ENCODE measurements around the gene CDCA3.
"Not testable (repeated sequence)": the region's sequence is repeated elsewhere in the genome, so short reads cannot be mapped to it uniquely, and the experiment has no call there.

CDCA3 gene

GRCh38 chr12:6884539-6884938, 33.5 kb upstream of the CDCA3 start:
- H3K4me3 ChIP-seq (ENCODE audit: low read depth, low read length), result no peak overlapping the region
- TF ChIP-seq POLR2A (IDR thresholded peaks at IDR 0.05; ENCODE audit: extremely low read depth, insufficient read length) (no peak), MYC (IDR thresholded peaks at IDR 0.05; ENCODE audit: low read depth, low read length) (no peak)
- DNase-seq (ENCODE audit: low read depth), result no peak

GRCh38 chr12:6883683-6884082, 32.6 kb upstream of the CDCA3 start:
- TF ChIP-seq MYC (IDR thresholded peaks at IDR 0.05; ENCODE audit: low read depth, low read length) (no peak), MAX (IDR thresholded peaks at IDR 0.05; ENCODE audit: low read depth, low read length) (no peak), CTCF (IDR thresholded peaks at IDR 0.05; ENCODE audit: low read depth, low read length) (no peak), POLR2A (IDR thresholded peaks at IDR 0.05; ENCODE audit: extremely low read depth, insufficient read length) (no peak)
- no peak overlapping the region for H3K4me3 ChIP-seq (ENCODE audit: low read depth, low read length)
- no peak for DNase-seq (ENCODE audit: low read depth)

DNA sequence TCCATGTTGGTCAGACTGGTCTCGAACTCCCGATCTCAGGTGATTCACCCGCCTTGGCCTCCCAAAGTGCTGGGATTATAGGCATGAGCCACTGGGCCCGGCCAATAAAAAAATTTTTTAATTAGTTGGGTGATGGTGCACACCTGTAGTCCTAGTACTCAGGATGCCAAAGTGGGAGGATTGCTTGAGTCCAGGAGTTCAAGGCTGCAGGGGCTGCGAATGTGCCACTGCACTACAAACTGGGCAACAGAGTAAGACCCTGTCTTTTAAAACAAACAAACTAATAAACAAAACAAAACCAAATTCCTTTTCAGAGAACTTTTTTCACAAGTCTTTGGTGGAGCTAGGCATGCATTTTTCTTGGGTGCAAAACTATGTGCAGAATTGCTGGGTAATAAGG, 32.2 kb upstream of the CDCA3 start:
- no peak for DNase-seq (ENCODE audit: low read depth)
- TF ChIP-seq MAX (IDR thresholded peaks at IDR 0.05; ENCODE audit: low read depth, low read length) (no peak), CTCF (IDR thresholded peaks at IDR 0.05; ENCODE audit: low read depth, low read length) (no peak), POLR2A (IDR thresholded peaks at IDR 0.05; ENCODE audit: extremely low read depth, insufficient read length) (no peak), MYC (IDR thresholded peaks at IDR 0.05; ENCODE audit: low read depth, low read length) (no peak)
- H3K4me3 ChIP-seq (ENCODE audit: low read depth, low read length), result no peak overlapping the region

DNA sequence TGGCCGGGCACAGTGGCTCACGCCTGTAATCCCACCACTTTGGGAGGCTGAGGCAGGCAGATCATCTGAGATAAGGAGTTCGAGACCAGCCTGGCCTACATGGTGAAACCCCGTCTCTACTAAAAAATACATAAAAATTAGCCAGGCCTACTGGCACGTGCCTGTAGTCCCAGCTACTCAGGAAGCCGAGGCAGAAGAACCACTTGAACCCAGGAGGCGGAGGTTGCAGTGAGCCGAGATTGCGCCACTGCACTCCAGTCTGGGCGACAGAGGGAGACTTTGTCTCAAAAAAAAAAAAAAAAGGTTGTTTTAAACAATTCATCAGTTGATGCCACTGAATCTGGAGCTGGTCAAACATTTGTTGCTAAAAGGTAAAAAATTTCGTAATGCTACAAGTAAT, 28.7 kb upstream of the CDCA3 start:
- DNase-seq (ENCODE audit: low read depth); H3K4me3 ChIP-seq (ENCODE audit: low read depth, low read length): not testable (repeated sequence)

- DNase-seq (ENCODE audit: low read depth), result not testable (repeated sequence)
- H3K4me3 ChIP-seq (ENCODE audit: low read depth, low read length), result peak overlapping the region; percentile 57
Measured at GRCh38 chr12:6874015-6874368, 22.9 kb upstream of the CDCA3 start.

- peak; percentile 97 for DNase-seq (ENCODE audit: low read depth)
- peak; percentile 34 for TF ChIP-seq POLR2A (IDR thresholded peaks at IDR 0.05; ENCODE audit: extremely low read depth, insufficient read length)
- TF ChIP-seq MAX (IDR thresholded peaks at IDR 0.05; ENCODE audit: low read depth, low read length), result peak; percentile 44; the same call in 1 of the 2 replicates
- TF ChIP-seq MYC (IDR thresholded peaks at IDR 0.05; ENCODE audit: low read depth, low read length), result peak; percentile 58
- TF ChIP-seq CTCF (IDR thresholded peaks at IDR 0.05; ENCODE audit: low read depth, low read length), result no peak
- H3K4me3 ChIP-seq (ENCODE audit: low read depth, low read length), result peak within 1 kb of the TSS; percentile 72
Measured at GRCh38 chr12:6873094-6874014, 22.3 kb upstream of the CDCA3 start, which contains the start of gene SPSB2. TSS of gene SPSB2 (minus strand) at chr12:6873303. CDS start at chr12:6872901, 402 bp downstream.

- H3K4me3 ChIP-seq (ENCODE audit: low read depth, low read length), result peak overlapping the region; percentile 72
- TF ChIP-seq MAX (IDR thresholded peaks at IDR 0.05; ENCODE audit: low read depth, low read length) (peak; percentile 82), CTCF (IDR thresholded peaks at IDR 0.05; ENCODE audit: low read depth, low read length) (peak; percentile 89), POLR2A (IDR thresholded peaks at IDR 0.05; ENCODE audit: extremely low read depth, insufficient read length) (peak; percentile 31), MYC (IDR thresholded peaks at IDR 0.05; ENCODE audit: low read depth, low read length) (peak; percentile 78)
- DNase-seq (ENCODE audit: low read depth), result peak; percentile 83
Measured at GRCh38 chr12:6872073-6873048, 21.3 kb upstream of the CDCA3 start.

Measured in NB4 (cell line).